Body of pancreas (tissue), 4 donors: ENCODE data around the gene IL6R. TPM values are rescaled to one million over a fixed set of nuclear protein-coding genes. Genes with fewer than 3 reads are reported as not detected.

Experiments used
- ATAC-seq: fragments of 150-250 bp; one replicate; pipeline ENCODE4 v1.9.1; 2016
- DNase-seq, 4 donors: peaks; one replicate each; pipeline ENCODE4 v3.0.0-alpha.2; 2019
- H3K27ac ChIP-seq, 4 donors: fragments of 200-600 bp; sonication (generic); 1 replicate in 3 of 4; 2 replicates in 1 of 4; pipeline versions ENCODE4 v1.5.1 to v1.6.1; 2016 to 2019; ENCODE audit warnings: mild to moderate bottlenecking in 1 of 4, mixed read lengths in 1 of 4, moderate library complexity in 1 of 4
- H3K27me3 ChIP-seq, 2 donors: fragments of 200-600 bp; sonication (generic); one replicate each; pipeline ENCODE4 v1.6.0; 2016; ENCODE audit warnings: mild to moderate bottlenecking in 1 of 2
- H3K36me3 ChIP-seq, 2 donors: fragments of 200-600 bp; sonication (generic); replicated peaks in 1 of 2; 2 replicates each; pipeline ENCODE4 v1.5.1; 2016; ENCODE audit warnings: low read depth in 2 of 2; ENCODE audit not compliant: insufficient read depth in 1 of 2
- H3K4me1 ChIP-seq: fragments of 200-600 bp; sonication (generic); one replicate; pipeline ENCODE4 v1.6.0; 2016
- H3K4me3 ChIP-seq, 2 donors: fragments of 200-600 bp; sonication (generic); 1 replicate in 1 of 2; 2 replicates in 1 of 2; pipeline ENCODE4 v1.5.1; 2016 to 2019
- H3K9me3 ChIP-seq, 3 donors: fragments of 200-600 bp; sonication (generic); 1 replicate in 2 of 3; 2 replicates in 1 of 3; pipeline ENCODE4 v1.5.1; 2016
- POLR2A ChIP-seq, 3 donors: fragments of 450-650 bp; IDR thresholded peaks; one replicate each; pipeline ENCODE4 v1.6.1; 2016; ENCODE audit warnings: antibody characterized with exemption in 3 of 3, mild to moderate bottlenecking in 2 of 3
- WGBS, 2 donors: methylation state at CpG; one replicate each; pipeline ENCODE4 v1.1.5; 2017; 5-methylcytosine and 5-hydroxymethylcytosine counted together
- intact Hi-C: fragments of 100-400 bp; cut with DNase I; formaldehyde crosslinking; loops from one replicate; pipeline ENCODE4 v1.15.1; 2023
- total RNA-seq, 2 donors: library from RNA; depleted of rRNA; stranded (reverse); fragments of >200 nt; gene quantifications; one replicate each; pipeline ENCODE4 v1.1.0, GENCODE V29; 2016
- TF ChIP-seq, protein P1 (sequence below), 7 experiments: fragments of 450-650 bp in 4 of 7; fragments of 200-600 bp in 3 of 7; sonication (generic) in 3 of 7; IDR thresholded peaks; one replicate each; pipeline ENCODE4 v1.5.1; 2016 to 2019; ENCODE audit warnings: antibody characterized with exemption in 7 of 7

The IL6R gene
- total RNA-seq, 2 donors from 2014 or later: 5.9 to 13.5 TPM

DNA sequence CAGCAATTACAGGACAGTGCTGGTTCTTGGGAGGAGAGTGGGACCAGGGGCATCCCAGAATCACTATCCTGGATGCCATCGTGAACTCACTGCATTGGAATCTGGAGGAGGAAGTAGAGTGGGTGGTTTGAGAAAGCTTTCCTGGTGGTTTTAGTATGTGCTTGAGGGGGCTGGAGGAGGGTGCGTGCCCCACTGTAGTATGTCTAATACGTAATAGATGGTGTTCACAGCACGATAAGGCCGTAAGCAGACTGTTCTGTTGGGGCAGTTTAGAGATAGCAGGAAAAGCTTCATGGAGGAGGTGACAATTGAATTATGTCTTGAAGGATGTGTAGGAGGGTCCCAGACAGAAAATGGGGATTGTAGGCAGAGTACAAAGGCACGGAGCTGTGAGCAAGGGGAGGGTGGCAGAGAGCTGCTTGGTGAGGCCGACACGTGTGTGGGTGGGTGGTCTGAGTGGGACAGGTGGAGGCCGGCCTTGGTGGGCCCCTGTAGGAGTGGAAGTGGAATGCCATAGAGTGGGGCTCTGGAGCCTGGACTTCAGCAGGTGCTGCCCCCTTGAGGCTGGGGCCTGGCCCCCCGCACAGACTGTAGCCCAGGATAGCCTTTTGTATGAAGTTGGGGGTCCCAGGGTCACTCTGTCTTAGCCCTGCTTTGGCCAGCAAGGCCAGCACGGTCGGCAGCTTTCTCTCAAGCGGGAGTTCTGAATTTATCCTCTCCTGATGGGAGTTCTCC, 37.0 kb downstream of the IL6R start:
- Histone ChIP-seq H3K9me3 (no peaks in the 10 kb centered on the region), H3K27me3 (no peaks in the 10 kb centered on the region), H3K27ac (peak overlapping the region in 2 of 4 donors; percentile 18 to 28), H3K36me3 (no peaks in the 10 kb centered on the region), H3K4me1 (peaks cover 8% of the 10 kb centered on the region), H3K4me3 (no peak overlapping the region)
- intact Hi-C loops: no loop called here
- 73 to 78% methylated on average over 9 to 13 of the region's 13 CpGs for WGBS, 2 donors
- no peak for ATAC-seq
- DNase-seq: peak in 1 of 4 donors; percentile 42
- no peak for TF ChIP-seq POLR2A (IDR thresholded peaks at IDR 0.05)
- TF ChIP-seq, protein P1, sequence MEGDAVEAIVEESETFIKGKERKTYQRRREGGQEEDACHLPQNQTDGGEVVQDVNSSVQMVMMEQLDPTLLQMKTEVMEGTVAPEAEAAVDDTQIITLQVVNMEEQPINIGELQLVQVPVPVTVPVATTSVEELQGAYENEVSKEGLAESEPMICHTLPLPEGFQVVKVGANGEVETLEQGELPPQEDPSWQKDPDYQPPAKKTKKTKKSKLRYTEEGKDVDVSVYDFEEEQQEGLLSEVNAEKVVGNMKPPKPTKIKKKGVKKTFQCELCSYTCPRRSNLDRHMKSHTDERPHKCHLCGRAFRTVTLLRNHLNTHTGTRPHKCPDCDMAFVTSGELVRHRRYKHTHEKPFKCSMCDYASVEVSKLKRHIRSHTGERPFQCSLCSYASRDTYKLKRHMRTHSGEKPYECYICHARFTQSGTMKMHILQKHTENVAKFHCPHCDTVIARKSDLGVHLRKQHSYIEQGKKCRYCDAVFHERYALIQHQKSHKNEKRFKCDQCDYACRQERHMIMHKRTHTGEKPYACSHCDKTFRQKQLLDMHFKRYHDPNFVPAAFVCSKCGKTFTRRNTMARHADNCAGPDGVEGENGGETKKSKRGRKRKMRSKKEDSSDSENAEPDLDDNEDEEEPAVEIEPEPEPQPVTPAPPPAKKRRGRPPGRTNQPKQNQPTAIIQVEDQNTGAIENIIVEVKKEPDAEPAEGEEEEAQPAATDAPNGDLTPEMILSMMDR (IDR thresholded peaks at IDR 0.05): peak; percentile 11 to 46 (median 26)

DNA sequence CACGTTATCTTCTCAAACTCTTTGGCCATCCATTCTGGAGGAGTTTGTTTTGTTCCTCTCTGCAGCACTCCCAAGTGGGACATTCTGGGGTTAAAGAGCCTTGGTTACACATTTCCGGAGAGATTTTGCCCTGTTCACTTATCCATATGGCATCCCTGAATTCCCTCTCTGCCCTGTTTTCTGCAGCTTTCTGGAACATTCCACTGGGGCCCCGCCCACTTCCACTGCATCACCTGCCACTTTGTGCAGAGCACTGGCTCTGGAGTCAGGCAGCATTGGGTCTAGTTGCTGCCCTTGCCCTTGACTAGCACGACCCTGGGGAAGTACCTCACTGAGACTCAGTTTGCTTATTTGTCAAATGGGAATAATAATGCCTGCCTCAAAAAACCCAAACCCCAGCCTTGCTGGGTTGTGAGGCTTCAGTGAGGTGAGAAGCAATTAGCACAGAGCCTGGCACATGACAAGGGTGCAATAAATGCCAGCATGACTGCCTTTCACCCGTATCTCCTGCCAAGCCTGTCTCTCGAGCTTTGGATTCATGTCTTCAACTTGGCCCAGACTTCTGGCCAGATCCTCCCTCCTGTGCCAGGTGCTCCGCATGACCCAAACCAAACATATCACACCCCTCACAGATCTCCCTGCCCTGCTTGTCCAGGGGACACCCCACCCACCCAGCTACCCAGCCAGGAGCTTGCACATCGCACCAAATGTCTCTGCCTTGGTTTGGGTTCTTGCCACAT, 38.3 kb downstream of the IL6R start:
- H3K36me3 ChIP-seq: peaks cover 0 to 1% of the 10 kb centered on the region in 2 donors
- no peaks in the 10 kb centered on the region for H3K27me3 ChIP-seq
- H3K27ac ChIP-seq: no peak overlapping the region
- intact Hi-C loops: no loop called here
- H3K4me3 ChIP-seq: no peak overlapping the region
- 65 to 84% methylated on average over 8 of the region's 8 CpGs for WGBS, 2 donors
- no peaks in the 10 kb centered on the region for H3K9me3 ChIP-seq
- peaks cover 8% of the 10 kb centered on the region for H3K4me1 ChIP-seq
- ATAC-seq (no peak), DNase-seq (no peak)
- TF ChIP-seq POLR2A (IDR thresholded peaks at IDR 0.05): no peak
- TF ChIP-seq, protein P1 (IDR thresholded peaks at IDR 0.05): no peak

DNA sequence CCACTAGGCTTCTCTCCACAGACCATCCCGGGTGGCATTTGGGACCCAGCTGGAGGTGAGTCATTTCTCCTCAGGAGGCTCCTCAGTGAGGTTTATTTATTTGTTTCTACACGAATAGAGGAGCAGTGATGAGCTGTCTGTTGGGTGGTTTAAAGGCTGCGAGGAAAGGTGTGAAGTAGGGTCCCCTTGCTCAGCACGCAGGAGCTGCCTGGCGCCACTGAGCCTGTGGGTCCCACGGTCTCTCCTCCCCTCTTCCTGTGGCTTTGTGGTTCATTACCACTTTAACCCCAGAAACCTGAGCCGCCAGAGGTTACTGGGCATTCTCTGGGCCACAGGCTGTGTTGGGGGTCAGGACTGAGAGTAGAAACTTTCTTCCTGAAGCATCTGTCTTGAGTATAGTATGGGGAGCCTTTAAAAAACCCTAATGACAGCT, 39.9 kb downstream of the IL6R start:
- Histone ChIP-seq H3K4me1 (peaks cover under 1% of the 10 kb centered on the region), H3K27ac (no peak overlapping the region), H3K4me3 (no peak overlapping the region), H3K36me3 (peaks cover 0 to 1% of the 10 kb centered on the region in 2 donors), H3K9me3 (no peaks in the 10 kb centered on the region), H3K27me3 (no peaks in the 10 kb centered on the region)
- no peak for TF ChIP-seq POLR2A (IDR thresholded peaks at IDR 0.05)
- TF ChIP-seq, protein P1 (IDR thresholded peaks at IDR 0.05): no peak
- DNase-seq (no peak), ATAC-seq (no peak)
- 71 to 73% methylated on average over 6 to 7 of the region's 7 CpGs for WGBS, 2 donors
- intact Hi-C loops: no loop called here

DNA sequence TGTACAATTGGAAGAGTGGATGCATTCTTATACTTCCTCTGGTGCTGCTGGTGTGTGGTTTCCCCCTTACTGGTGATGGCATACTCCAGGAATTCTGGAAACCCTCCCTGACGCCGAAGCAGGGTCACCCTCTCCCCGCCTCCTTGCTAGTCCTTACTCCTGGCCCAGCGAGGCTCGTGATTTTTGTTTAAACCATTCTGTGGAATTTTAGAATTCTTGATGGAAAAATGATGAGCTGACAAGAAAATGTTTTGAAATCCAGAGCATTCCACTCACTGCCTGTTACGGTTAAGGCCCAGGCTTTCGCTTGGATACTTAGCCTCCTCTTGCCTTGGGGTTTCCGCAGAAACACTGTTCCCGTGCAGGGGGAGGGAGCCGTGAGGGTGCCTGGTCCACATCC, 41.1 kb downstream of the IL6R start:
- DNase-seq: no peak

More for the DNA sequence above, 41.1 kb downstream of the IL6R start:
- intact Hi-C loops: no loop called here
- Histone ChIP-seq H3K27ac (no peak overlapping the region), H3K9me3 (no peaks in the 10 kb centered on the region), H3K36me3 (peaks cover 0 to 1% of the 10 kb centered on the region in 2 donors), H3K4me3 (no peak overlapping the region), H3K4me1 (no peaks in the 10 kb centered on the region), H3K27me3 (no peaks in the 10 kb centered on the region)
- WGBS, 2 donors: 88 to 92% methylated on average over 10 of the region's 10 CpGs
- TF ChIP-seq, protein P1 (IDR thresholded peaks at IDR 0.05): no peak
- TF ChIP-seq POLR2A (IDR thresholded peaks at IDR 0.05): no peak
- no peak for ATAC-seq
